Astrocyte (in vitro differentiated cells and primary cell): ENCODE results near the gene ZG16.

Experiments
- EZH2 ChIP-seq: IDR thresholded peaks from 2 replicates; pipeline ENCODE4 v1.6.1; 2012; ENCODE audit warnings: mild to moderate bottlenecking, low read length, inconsistent platforms; ENCODE audit not compliant: insufficient read depth
- TF ChIP-seq, protein P1 (sequence below): IDR thresholded peaks from 2 replicates; pipeline ENCODE4 v1.5.1; 2011; ENCODE audit warnings: low read depth, mild to moderate bottlenecking, inconsistent platforms, low read length, moderate library complexity; ENCODE audit not compliant: insufficient read depth

DNA sequence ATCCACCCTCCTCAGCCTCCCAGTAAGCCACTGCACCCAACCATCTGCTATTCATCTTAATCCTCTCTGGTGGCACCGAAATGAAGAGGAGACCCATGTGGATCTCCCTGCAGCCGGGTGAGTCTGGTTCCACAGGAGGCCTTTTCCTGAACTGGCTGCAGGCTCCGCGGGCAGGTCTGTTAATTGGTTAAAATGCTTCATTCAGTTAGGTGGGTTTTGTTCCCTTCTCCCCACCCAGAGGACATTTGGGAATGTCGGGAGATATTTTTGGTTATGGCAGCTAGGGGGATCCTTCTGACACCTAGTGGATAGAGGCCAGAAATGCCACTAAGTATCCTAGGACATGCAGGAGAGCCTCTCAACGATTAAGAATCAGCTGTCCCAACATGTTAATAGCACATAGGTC is 48.9 kb upstream of the ZG16 start:
- TF ChIP-seq, protein P1, sequence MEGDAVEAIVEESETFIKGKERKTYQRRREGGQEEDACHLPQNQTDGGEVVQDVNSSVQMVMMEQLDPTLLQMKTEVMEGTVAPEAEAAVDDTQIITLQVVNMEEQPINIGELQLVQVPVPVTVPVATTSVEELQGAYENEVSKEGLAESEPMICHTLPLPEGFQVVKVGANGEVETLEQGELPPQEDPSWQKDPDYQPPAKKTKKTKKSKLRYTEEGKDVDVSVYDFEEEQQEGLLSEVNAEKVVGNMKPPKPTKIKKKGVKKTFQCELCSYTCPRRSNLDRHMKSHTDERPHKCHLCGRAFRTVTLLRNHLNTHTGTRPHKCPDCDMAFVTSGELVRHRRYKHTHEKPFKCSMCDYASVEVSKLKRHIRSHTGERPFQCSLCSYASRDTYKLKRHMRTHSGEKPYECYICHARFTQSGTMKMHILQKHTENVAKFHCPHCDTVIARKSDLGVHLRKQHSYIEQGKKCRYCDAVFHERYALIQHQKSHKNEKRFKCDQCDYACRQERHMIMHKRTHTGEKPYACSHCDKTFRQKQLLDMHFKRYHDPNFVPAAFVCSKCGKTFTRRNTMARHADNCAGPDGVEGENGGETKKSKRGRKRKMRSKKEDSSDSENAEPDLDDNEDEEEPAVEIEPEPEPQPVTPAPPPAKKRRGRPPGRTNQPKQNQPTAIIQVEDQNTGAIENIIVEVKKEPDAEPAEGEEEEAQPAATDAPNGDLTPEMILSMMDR: peak; percentile 61
- TF ChIP-seq EZH2: no peak
